CD4-positive, alpha-beta T cell treated with Interleukin-17A for 4 hours (primary cell): ENCODE results near the gene CERS6.
"Not testable (repeated sequence)": the region's sequence is repeated elsewhere in the genome, so short reads cannot be mapped to it uniquely, and the experiment has no call there.

Experiments used
- DNase-seq: peaks from one replicate; pipeline ENCODE4 v3.0.0-alpha.2; 2020; ENCODE audit warnings: mixed read lengths

The CERS6 gene

DNA sequence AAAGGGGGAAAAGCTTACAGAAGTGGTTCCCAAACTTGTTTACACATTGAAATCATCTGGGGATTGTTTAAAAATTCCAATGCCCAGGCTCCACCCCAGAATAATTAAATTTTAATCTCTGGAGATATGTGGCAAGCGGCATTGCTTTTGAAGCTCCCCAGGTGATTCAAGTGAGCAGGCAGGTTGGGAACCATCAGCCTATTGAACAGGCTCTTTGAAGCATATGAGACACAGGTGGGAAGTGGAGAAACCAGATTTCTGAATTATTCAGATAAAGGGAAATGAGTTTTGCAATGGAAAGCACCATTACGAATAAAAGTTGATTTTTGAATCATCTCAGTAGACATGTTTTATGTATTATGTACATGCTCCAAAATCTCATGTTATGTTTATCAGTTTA, 288.8 kb downstream of the CERS6 start:
- DNase-seq, result no peak

- DNase-seq, result no peak
Measured at GRCh38 chr2:168748461-168748860, 292.4 kb downstream of the CERS6 start.

- no peak for DNase-seq
Measured at GRCh38 chr2:168749297-168749696, 293.2 kb downstream of the CERS6 start.

DNA sequence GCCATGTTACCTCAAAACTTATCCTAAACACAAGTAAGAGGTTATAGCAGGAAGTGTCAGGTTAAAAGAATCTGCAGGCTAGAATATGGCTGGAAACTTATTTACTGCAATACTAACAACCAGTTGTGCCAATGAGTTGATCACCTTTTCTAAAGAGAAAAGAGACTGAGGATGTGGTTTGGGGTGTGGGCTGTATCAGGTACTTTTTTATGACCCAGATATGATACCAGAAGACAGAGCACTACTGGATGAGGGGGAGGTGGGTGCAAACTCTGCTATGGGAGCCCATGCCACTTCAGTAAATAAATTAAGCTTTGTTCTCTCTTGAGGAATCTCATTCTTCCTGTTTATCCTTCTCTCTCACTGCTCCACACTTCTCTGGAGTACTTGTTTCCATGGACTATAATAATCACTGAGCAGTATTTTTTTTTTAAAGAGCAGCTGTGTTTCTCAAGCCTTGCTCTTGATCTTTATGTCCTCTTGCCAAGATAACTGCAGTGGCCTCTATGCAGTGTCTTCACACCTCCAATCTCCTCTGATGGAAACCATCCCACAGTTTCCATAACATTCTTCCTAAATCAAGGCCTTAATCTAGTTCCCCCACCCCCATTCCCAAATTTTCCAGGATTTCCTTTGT, 295.1 kb downstream of the CERS6 start:
- DNase-seq, result peak; percentile 44

DNA sequence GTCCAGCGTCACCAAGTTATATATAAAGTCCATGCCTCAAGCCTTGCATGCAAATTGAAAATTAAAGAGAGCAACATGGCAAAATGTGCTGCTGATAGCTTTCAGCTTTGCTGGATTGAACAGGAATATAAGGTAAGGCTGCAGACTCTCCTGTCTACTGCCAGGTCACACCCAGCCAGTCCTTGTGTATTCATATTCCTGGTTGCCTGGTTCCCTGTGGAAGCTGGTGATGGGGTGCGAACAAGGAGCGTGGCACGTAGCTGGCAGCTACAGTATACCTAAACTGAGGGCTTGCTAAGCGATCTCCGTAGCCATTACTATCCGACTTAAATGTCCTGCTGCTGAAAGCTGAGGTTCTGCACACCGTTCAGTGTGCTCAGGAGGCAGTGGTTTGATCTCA, 296.3 kb downstream of the CERS6 start:
- no peak for DNase-seq

DNA sequence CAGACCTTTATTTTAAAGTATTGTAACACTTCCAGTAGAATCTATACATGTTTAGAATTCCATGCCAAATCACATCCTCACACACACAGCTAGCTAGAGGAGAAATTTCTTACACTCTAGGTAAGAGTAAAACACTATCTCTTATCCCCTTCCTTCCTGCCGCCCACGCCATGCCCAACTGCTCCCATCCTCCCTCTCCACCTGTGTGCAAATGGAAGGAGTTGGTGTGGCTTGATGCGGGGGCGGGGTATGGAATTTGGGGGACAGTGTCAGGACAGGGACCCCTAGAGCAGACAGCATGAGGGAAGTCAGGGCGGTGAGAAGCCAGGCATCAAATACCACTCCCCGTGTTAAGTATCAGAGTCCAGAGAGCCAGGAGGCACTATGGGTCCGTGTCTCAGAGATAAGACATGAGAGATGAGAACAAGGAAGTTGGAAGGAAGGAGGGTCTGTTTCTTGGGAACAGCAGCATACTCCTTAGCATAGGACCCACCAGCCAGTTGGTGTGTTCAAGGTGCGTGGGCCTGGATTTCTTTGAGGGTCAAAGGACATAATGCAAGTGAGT, 297.8 kb downstream of the CERS6 start:
- no peak for DNase-seq

- no peak for DNase-seq
Measured at GRCh38 chr2:168757223-168757622, 301.2 kb downstream of the CERS6 start.

DNA sequence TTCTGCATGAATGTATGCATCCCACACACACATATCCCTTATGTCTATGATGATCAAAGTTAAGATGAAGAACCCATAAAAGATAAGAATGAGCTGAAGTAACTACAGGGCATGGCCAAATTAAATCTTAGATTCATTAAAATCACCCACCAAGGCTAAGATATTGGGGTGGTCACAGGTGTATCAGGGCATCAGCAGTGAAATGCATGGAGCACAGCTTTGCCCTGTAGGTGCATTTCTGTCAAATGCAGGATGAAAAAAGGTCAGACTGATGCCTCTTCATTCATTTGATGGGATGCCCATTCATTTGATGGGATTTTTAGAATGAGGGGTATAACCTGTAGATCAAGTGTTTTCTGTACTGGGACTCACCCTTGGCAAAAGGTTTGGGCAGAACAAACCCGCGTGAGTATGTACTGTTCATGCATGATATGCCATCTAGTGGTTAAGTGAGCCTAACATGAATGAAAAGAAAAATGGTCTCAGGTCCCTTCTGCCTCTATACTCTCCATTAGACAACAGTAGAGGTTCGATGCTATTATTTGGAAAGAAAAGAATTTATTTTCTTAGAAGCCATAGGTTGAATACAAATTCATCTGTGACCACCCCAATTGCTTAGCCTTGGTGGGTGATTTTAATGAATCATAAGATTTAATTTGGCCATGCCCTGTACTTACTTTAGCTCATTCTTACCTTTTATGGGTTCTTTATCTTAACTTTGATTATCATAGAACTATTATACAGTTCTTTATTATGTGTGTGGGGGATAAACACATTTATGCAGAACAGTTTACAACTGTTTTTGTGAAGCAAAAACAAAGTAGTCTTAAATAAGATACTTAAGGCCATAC, 303.1 kb downstream of the CERS6 start:
- DNase-seq, result peak; percentile 41

DNA sequence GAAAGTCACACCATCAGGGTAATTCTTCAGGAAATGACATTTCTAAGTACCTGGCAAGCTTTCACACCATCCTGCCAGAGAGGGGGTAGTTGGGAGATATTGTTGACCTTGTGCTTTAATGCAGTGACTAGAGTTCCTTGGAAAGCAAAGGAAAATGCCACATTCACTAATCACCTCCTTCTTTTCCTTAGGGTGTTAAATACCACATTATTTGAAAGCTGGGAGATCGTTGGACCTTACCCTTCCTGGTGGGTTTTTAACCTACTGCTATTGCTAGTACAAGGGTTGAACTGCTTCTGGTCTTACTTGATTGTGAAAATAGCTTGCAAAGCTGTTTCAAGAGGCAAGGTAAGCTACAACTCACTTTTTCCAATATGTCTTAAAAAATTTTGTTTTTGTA, 309.3 kb downstream of the CERS6 start:
- no peak for DNase-seq

GRCh38 chr2:168766600-168766999, 310.5 kb downstream of the CERS6 start:
- DNase-seq, result no peak

GRCh38 chr2:168767258-168767657, 311.2 kb downstream of the CERS6 start:
- DNase-seq, result no peak

DNA sequence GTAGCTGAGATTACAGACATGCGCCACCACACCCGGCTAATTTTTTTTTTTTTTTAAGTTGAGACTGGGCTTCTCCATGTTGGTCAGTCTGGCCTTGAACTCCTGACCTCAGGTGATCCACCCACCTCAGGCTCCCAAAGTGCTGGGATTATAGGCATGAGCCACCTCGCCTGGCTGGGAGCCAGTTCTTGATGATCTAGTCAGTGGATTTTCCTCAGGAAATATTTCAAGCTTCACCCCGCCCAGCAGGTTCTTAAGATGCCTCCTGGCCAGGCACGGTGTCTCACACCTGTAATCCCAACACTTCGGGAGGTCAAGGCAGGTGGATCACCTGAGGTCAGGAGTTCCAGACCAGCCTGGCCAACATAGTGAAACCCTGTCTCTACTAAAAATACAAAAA, 312.3 kb downstream of the CERS6 start:
- not testable (repeated sequence) for DNase-seq

GRCh38 chr2:168770796-168771195, 314.7 kb downstream of the CERS6 start:
- DNase-seq, result no peak

- DNase-seq, result no peak
Measured at GRCh38 chr2:168772704-168773103, 316.6 kb downstream of the CERS6 start.

GRCh38 chr2:168773128-168773527, 317.1 kb downstream of the CERS6 start:
- no peak for DNase-seq

DNA sequence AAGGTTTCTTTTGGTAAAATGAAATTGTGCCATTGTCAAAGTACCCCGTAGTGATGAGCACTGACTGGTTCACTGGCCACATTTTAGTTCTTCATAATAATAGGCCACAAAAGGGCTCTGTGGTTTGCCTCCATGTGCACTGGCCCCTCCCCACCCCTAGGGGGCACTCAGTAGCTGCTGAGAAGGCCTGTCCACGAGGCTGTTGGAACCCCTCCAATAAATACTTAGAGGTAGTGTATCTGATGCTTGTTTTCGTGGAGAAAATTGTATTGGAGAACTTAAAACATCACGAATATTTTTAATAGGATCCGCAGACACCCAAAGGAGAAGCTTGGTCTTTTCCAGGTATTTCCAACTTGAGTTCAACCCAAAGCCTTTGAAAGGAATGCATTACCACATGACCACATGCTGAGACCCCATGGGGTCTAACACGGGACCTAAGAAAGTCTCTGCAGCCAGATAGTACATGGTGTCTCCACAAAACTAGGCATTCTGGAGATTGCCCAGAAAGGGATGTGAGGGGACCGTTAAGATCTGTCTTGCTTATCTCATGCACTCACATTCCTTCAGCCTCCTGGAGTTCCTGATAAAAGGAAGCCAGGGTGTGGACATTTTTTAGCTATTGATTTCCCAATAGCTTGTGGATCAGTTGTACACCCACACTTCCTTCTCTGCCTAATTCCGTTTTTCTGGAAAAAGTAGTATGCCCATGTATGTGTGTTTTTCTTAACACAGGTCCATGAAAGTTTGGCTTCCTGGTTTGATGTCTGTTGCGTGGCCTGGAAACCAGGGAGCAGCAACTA, 317.8 kb downstream of the CERS6 start:
- DNase-seq, result peak; percentile 14

DNA sequence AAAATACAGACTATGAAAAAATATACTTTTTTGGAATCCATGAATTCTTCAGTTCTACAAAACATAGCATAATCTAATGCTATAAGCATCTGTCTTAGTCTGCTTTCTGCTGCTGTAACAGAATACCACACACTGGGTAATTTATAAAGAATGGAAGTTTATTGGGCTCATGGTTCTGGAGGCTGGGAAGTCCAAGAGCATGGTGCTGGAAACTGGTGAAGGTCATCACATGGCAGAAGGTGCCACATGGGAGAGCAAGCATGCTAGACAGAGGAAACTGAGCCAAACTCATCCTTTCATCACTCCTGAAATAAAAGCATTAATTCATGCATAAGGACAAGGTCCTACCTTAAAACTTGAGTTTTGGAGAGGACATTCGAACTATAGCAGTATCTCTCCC, 319.8 kb downstream of the CERS6 start:
- no peak for DNase-seq

- no peak for DNase-seq
Measured at GRCh38 chr2:168780669-168781071, 324.6 kb downstream of the CERS6 start.

DNA sequence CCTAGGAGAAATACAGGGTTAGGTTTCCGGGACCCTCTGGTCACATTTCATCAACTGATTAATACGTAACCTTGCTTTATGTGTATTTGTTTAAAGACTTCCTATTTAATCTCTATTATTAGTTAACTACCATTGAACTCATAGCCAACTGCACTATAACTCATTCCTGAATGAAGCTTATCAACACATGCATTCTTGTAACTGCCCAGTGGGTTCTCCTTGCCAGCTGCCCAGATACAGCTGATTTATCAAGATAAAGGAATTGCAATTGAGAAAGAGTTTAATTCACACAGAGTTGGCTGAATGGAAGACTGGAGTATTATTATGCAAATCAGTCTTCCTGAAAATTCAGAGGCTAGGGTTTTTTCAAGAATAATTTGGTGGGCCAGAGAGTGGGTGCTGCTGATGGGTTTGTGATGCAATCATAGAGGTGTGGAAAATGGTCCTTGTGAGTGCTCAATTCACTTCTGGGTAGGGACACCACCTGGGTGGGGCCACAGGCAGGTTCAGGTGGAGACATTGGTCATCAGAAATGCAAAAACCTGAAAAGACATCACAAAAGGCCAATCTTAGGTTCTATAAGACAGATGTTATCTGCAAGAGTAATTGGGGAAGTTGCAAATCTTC, 325.2 kb downstream of the CERS6 start:
- DNase-seq, result no peak

DNA sequence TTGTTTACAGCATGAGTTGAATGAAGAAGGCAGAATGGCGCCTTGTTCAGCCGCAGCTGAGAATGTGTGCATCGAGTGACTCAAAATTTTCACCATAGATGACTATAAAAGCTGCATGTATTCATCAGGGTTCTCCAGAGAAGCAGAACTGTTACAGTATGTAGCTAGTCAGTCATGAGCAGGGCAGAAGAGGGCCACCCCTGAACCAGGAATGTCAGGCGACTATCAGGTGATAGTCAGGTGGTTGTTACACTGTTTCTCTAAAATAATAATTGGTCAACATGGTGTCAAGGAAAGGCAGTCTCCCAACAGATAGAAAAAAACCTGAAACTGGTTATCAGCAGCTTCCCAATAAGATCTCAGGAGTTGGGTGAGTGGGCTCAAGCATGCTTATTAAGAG, 326.2 kb downstream of the CERS6 start:
- DNase-seq, result no peak

GRCh38 chr2:168784993-168785392, 328.9 kb downstream of the CERS6 start:
- no peak for DNase-seq

DNA sequence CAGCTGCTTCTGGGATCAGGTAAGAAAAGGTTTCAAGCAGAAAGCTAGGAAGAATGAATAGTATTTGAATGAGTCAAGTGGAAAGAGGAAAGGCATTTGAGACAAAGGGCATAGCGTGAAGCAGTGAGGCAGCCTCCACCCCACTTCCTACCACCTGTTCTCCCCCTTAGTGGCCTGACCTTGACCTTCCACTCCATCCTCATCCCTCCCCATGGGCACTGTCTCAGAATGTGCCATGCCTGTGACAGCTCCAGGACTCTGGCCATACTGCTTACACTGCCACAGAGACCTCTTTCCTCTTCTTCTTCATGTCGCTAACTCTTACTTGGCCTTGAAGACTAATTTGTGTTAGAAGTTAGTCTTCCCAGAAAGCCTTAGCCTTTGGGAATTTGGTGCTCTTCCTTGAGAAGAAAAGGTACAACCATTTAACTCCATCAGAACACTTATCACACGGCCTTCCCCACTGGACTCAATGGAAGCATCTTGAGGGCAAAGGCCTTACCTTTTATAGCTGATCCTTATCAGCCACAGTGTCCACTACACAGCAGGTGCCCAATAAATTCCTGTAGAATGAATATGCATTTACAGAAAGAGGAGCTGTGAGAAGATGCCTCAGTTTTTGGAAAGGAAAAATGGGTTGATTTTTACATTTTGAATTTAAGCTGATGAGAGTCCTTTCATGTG, 331.2 kb downstream of the CERS6 start:
- DNase-seq, result no peak
